ENCODE results near the gene CDC42BPA. TPM values are rescaled to one million over a fixed set of nuclear protein-coding genes. Genes with fewer than 3 reads are reported as not detected.

Gene CDC42BPA
- total RNA-seq, 2 donors from 2014 or later = 35.3 to 41.0 TPM

DNA sequence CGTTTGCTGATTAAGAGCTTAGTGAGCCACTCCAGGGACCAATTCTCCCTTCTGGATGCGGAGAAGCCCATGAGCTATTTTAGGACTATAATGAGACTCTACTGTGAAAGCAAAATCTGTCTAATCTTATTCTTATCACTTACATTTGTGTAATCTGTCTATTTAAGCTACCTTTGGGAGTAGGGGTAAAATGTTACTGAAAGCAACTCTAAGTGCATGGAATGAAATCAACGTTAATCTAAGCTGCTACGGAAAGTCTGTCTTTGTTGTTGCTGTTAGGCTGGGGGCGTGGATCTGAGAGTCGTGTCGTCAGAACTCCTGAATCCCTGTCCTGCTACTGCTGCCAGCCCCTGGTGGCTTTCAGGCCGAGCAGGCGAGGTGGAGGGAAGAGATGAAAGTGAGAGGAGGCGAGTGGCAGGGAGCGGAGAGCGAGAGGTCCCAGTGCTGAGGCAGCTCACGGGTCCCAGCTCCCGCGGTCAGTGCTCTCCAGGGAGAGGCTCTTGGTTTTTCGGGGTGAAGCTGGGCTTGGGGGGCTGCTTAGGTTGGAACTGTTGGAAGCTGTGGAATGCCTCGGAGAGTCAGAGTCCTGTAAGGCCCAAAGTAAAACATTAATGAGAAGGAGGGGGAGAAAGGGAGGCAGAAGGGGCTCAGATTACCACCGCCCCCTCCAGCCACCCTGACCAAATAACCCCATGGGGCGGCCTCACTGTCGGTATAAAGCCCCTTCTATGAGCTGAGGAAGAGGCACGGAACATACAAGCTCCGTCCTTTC, 324.3 kb downstream of the CDC42BPA start:
- DNase-seq (no peak), ATAC-seq (peak; percentile 62 to 66)
- intact Hi-C loops (cut with DNase I) = no loop called here

DNA sequence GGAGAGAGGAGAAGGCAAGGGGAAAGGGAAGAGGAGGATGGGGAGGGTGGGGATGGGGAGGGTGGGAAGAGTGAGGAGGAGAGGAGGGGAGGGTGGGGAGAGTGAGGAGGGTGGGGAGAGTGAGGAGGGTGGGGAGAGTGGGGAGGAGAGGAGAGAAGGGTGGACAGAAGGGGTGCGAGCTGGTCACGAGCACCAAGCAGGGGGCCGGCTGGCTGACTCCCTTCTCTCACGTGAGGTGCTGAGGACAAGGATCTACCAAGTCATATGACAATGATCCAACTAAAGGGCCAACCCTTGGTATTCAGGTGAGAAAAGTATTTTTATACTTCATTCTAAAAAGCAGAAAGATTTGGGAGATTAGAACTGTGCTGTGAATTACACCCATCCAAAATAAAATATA, 326.4 kb downstream of the CDC42BPA start:
- DNase-seq (no peak), ATAC-seq (no peak)
- intact Hi-C loops (cut with DNase I) = no loop called here

GRCh38 chr1:226990133-226990716, 328.1 kb downstream of the CDC42BPA start:
- DNase-seq = no peak
- peak; percentile 29 to 55 for ATAC-seq
- intact Hi-C loops (cut with DNase I) = no loop called here

DNA sequence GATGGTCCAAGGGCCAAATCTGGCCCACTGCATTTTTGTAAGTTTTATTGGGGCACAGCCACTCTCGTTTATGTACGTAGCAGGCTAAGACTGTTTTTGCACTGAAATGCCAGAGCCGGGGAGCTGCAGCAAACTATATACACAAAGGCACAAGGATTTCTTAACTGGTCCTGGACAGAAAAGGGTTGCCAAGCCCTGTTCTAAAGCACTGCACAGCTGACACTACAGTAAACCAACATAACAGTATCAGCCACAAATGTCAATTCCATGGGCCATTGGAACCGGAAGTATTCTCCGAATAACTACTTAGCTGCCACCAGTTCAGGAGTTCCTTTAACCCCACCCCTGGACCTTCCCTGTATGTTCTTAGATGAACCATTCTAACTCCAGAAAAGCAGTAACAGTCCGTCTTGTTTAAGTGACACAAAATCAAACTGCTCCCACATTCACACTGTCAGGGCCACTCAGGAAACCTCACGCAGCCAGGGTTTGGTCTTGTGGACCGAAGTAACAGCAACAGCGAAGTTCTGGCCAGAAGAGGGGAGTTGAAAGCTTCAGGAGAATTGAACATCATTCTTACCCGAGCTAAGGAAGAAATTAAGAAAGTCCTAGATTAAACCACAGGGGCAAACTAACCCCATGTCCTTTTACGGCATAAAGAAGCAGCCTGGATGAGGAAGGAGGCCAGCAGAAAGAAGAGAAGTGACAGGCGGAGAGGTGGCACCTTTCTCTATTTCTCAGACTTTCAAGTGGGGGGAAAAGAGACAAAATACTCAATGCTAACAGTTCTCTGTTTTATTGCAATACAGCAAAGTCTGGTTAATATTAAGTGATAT, 329.0 kb downstream of the CDC42BPA start:
- intact Hi-C loops (cut with DNase I) = loop anchor here in 1 of 2 donors (5.0 kb wide), 1 partner anchor 72 kb away; no protein-coding TSS in a partner anchor
- ATAC-seq (no peak), DNase-seq (no peak)

DNA sequence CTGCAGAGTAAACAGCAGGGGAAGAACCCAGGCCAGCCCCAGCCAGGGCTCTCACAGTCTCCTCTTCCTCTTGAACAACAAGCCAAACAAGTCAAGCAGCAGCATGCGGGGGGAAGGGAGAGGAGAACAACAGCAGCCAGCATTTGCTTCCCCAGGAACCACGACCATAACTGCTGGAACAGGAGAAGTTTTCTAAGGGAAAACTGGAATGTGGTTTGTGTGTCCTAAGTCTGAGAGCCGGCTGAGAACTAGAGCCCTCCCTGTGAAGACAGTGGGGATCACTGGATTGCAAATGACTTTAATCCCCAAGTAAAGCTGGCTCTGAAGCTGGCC, 330.0 kb downstream of the CDC42BPA start:
- no peak for DNase-seq
- intact Hi-C loops (cut with DNase I) = loop anchor here in 1 of 2 donors (5.0 kb wide), 1 partner anchor 71 kb away; no protein-coding TSS in a partner anchor

DNA sequence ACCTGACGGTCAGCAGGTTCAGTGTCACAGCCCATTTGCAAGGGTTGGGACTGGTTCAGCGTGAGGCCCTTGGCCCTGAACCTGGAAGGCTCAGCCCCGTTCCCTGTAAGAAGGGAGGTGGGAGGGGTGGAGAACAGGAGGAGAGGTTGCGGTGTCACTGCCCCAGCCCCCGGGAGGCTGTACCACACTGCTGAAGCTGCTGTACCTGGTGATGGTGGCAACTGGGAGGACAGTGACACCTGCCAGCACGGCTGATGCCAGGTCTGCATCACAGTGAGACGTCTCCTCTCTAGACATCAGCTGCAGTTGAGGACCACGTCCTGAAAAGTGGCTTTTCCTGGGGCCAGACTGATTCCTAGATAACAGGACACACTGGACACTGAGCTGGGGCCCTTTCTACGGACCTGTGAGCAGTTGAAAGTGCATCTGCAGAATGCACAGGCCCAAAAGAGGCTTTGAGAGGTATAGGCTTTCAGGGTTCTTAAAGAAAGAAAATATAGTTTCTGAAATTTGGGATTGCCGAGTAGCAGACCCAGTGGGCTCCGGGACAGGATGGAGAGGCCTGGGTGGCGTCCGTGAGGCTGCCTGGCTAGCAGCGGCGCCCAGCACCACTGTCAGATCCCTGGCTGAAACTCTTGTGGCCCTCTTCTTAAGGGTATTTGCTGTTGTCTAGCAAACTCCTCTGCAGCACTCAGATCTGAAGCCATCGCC, 330.5 kb downstream of the CDC42BPA start:
- DNase-seq (no peak), ATAC-seq (no peak)
- intact Hi-C loops (cut with DNase I) = loop anchor here in 1 of 2 donors (5.0 kb wide), 1 partner anchor 70 kb away; no protein-coding TSS in a partner anchor

More for the DNA sequence above, 330.0 kb downstream of the CDC42BPA start:
- no peak for ATAC-seq

DNA sequence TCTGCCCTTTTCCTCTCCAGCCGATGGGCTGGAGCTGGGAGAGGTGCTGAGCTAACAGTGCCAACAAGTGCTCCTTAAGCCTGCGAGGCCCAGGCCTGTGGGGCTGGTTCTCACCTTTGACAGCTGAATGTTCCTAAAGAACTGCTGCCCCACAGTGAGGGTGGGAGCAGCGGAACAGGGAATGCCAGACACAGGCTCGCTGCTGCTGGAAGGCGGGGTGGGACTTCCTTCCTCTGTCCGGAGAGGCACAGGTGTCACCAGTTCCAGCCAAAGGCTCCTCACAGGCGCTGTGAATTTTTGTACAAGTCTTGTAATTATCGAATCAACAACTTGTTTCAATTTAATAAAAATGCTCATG, 331.1 kb downstream of the CDC42BPA start:
- no peak for DNase-seq

GRCh38 chr1:226986496-226987178, 331.7 kb downstream of the CDC42BPA start:
- no peak for ATAC-seq
- no peak for DNase-seq
- intact Hi-C loops (cut with DNase I) = loop anchor here in 1 of 2 donors (5.0 kb wide), 1 partner anchor 69 kb away; no protein-coding TSS in a partner anchor

More for the DNA sequence above, 331.1 kb downstream of the CDC42BPA start:
- intact Hi-C loops (cut with DNase I) = loop anchor here in 1 of 2 donors (5.0 kb wide), 1 partner anchor 70 kb away; no protein-coding TSS in a partner anchor
- no peak for ATAC-seq

DNA sequence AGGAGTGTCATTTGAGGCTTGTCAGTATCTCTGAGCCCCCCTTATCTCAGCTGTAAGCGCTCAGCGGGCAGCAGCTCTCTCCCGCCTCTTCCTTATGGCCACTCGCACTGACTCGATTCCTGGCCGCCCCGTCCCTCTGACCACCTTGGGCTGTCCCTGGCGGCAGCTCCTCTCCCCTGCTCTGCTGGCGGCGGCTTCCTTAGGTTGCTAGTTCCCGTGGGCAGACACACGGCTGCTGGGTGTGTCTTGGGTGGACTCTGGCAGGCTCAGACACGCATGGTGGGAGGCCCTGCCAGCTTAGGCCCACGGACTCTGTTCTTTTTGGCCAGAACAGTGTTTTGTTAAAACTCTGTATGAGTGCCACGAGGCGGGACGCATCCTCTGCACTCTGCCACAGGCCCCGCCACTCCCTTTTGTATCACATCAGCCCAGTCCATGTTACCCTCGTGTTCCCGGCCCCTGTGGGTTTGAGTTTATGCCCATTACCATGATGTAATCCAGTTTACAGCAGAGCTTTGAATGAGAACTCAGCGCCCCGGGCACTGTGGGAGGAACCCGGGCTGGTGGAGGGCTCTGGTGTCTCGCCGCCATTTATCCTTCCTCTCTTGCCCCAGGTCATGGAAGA, 332.3 kb downstream of the CDC42BPA start:
- intact Hi-C loops (cut with DNase I) = loop anchor here in 1 of 2 donors (5.0 kb wide), 1 partner anchor 69 kb away; no protein-coding TSS in a partner anchor
- DNase-seq (peak; percentile 56), ATAC-seq (peak; percentile 56 to 57)

DNA sequence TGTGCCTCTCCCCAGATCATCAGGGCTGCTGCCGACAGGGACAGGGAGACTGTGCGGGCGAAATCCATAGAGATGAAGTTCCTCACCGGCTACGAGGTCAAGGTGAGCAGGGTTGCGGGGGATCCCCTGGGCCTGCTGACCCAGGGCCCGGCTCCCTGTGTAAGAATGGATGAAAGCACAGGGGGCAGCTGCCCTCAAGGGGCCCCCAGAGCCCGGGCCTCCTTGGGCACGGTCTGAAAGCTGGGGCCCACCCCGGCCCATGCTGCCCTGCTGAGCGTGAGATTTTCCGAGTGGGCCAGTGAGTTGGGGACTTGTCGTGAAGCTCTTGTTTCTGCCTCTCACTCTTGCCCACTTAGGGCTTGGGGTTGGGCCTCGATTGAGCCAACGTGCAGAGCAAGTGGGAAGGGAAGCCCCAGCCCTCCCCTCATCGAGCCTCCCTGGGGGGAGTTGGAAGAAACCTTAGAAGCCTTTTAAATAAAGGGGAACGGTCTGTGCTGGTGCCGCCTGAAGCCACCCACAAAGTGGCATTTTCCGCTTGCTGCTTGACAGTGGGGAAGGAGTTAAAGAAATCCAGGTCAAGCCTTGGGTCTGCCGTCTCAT, 333.0 kb downstream of the CDC42BPA start:
- DNase-seq = no peak
- intact Hi-C loops (cut with DNase I) = loop anchor here in 1 of 2 donors (5.0 kb wide), 1 partner anchor 68 kb away; no protein-coding TSS in a partner anchor

GRCh38 chr1:226984521-226985238, 333.6 kb downstream of the CDC42BPA start:
- ATAC-seq = peak; percentile 44 to 52
- DNase-seq = no peak
- intact Hi-C loops (cut with DNase I) = loop anchor here in 1 of 2 donors (5.0 kb wide), 2 partner anchors 42 to 67 kb away; partner anchors contain the start of gene COQ8A

More for the DNA sequence above, 333.0 kb downstream of the CDC42BPA start:
- no peak for ATAC-seq

DNA sequence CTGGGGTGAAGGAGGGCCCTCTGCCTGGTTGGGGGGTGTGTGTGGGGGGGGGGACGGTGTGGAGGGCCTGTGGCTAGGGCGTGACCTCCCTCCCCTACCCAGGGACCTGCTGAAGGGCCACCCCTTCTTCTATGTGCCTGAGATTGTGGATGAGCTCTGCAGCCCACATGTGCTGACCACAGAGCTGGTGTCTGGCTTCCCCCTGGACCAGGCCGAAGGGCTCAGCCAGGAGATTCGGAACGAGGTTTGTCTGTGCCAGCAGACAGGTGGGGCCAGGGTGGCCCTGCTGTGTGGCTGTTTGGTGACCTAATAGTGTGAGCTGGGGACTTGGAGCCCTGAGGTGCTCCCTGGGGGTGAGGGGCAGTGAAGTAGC, 334.3 kb downstream of the CDC42BPA start:
- DNase-seq = no peak
- peak in 1 of 2 donors; percentile 0 for ATAC-seq
- intact Hi-C loops (cut with DNase I) = loop anchor here in 1 of 2 donors (5.0 kb wide), 1 partner anchor 42 kb away; the partner anchor contains the start of gene COQ8A

DNA sequence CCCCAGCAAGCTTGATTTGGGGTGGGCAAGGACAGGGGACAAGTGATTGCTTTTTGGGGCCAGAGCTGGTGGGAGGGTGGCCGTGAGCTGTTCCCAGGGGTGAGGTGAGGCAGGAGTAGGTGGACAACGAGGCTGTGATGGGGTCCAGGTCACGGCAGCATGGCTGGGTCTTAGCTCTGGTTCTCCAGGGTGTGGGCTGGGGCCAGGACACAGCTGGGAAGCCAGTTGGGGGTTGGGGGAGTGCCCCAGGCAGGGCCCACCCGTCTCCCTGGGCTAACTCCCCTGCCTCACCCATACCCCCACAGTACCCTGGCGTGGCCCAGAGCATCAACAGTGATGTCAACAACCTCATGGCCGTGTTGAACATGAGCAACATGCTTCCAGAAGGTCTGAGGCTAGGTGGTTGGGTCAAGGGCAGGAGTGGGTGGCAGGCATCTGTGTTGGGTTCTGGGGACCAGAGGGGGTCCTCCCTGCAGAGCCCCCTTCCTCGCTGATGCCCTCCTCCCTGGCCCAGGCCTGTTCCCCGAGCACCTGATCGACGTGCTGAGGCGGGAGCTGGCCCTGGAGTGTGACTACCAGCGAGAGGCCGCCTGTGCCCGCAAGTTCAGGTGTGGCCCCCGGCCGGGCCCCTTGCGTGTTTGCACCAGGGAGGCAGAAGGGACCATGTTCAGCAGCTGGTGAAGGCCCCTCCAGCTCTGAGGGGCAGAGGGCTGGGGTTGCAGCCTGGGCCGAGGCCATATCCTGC, 334.9 kb downstream of the CDC42BPA start:
- ATAC-seq (no peak), DNase-seq (no peak)
- intact Hi-C loops (cut with DNase I) = loop anchor here in 1 of 2 donors (5.0 kb wide), 1 partner anchor 41 kb away; the partner anchor contains the start of gene COQ8A

DNA sequence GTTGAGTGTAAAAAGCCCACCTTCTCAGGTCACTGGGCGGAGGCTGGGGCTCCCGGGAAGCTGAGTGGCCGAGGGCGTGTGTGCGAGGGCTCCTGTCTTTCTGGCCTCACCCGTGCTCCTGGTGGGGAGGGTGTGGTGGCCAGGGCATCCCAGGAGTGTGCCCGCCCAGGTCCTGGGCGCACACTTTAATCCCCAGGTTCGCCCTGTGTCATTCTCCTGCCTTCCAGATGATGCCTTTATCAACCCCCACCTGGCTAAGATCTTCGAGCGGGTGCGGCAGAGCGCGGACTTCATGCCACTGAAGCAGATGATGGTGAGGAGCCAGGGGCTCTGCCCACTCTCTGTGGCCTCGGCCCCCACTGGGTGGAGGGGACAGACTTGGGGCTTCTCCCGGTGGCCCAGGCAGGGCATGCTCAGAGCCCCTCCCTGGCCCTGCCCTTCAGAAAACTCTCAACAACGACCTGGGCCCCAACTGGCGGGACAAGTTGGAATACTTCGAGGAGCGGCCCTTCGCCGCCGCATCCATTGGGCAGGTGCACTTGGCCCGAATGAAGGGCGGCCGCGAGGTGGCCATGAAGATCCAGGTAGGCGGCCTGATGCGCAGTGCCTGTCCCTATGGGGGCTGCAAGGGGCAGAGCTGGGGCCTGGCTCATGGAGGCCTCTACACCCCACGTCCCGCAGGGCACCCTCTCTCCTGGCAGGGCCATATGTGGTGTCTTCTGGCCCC, 335.7 kb downstream of the CDC42BPA start:
- intact Hi-C loops (cut with DNase I) = loop anchor here in 1 of 2 donors (5.0 kb wide), 1 partner anchor 40 kb away; the partner anchor contains the start of gene COQ8A
- DNase-seq = no peak
- ATAC-seq = no peak

DNA sequence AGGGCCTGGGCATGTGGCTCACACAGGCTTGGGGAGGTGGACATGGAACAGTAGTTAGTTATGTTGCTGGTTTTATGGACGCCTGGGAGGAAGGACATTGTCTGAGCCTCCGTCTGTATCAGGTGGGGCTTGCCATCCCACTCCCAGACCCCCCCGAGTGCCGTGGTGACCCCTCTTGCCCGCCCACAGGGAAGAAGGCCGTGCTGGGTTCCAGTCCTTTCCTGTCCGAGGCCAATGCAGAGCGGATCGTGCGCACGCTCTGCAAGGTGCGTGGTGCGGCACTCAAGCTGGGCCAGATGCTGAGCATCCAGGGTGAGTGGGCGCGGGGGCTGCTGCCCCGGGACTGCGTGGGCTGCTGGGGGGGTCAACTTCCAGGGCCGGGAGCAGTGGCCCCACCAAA, 336.5 kb downstream of the CDC42BPA start:
- intact Hi-C loops (cut with DNase I) = loop anchor here in 1 of 2 donors (5.0 kb wide), 1 partner anchor 40 kb away; the partner anchor contains the start of gene COQ8A
- DNase-seq (no peak), ATAC-seq (no peak)

All from left cardiac atrium (tissue), 4 donors.